Stomach (tissue), 9 donors: ENCODE data around the gene IKZF1. TPM values are rescaled to one million over a fixed set of nuclear protein-coding genes. Genes with fewer than 3 reads are reported as not detected.

Experiments
- DNase-seq, 2 donors: peaks; one replicate each; pipeline versions ENCODE4 v3.0.0 to v3.0.0-alpha.2; 2013 to 2019
- H3K27ac ChIP-seq, 5 donors: fragments of 200-600 bp in 4 of 5; sonication (generic) in 4 of 5; one replicate each; pipeline ENCODE4 v1.5.1; 2013 to 2019; ENCODE audit warnings: mild to moderate bottlenecking in 1 of 5, moderate library complexity in 1 of 5
- H3K27me3 ChIP-seq, 3 donors: fragments of 200-600 bp; sonication (generic); one replicate each; pipeline ENCODE4 v1.5.1; 2017 to 2019; ENCODE audit warnings: mixed run types in 1 of 3
- H3K36me3 ChIP-seq, 4 donors: fragments of 200-600 bp; sonication (generic); 1 replicate in 3 of 4; 2 replicates in 1 of 4; pipeline ENCODE4 v1.5.1; 2016 to 2019
- H3K4me1 ChIP-seq, 4 donors: fragments of 200-600 bp; sonication (generic); one replicate each; pipeline ENCODE4 v1.5.1; 2016 to 2019
- H3K4me3 ChIP-seq, 4 donors: fragments of 200-600 bp; sonication (generic) in 3 of 4; one replicate each; pipeline ENCODE4 v1.5.1; 2016 to 2019; ENCODE audit warnings: mild to moderate bottlenecking in 1 of 4
- H3K9me3 ChIP-seq, 4 donors: fragments of 200-600 bp; sonication (generic); one replicate each; pipeline ENCODE4 v1.5.1; 2016 to 2019
- CTCF ChIP-seq, 7 experiments: fragments of 450-650 bp in 4 of 7; fragments of 200-600 bp in 3 of 7; sonication (generic) in 3 of 7; IDR thresholded peaks; one replicate each; pipeline ENCODE4 v1.5.1; 2016 to 2019; ENCODE audit warnings: antibody characterized with exemption in 7 of 7, control low read depth in 2 of 7, mild to moderate bottlenecking in 1 of 7
- EP300 ChIP-seq: sonication (generic); formaldehyde crosslinking; IDR thresholded peaks from one replicate; pipeline ENCODE4 v1.6.1; 2017; ENCODE audit warnings: antibody characterized with exemption
- POLR2A ChIP-seq, 4 donors: fragments of 450-650 bp; IDR thresholded peaks; one replicate each; pipeline ENCODE4 v1.6.1; 2016; ENCODE audit warnings: antibody characterized with exemption in 4 of 4, control low read depth in 2 of 4, mild to moderate bottlenecking in 1 of 4, moderate library complexity in 1 of 4
- POLR2AphosphoS5 ChIP-seq, 3 donors: sonication (generic); formaldehyde crosslinking; IDR thresholded peaks; one replicate each; pipeline ENCODE4 v1.6.1; 2016; ENCODE audit warnings: antibody characterized with exemption in 3 of 3
- WGBS, 5 donors: extraction: QIAGEN DNeasy Blood & Tissue Kit in 3 of 5; methylation state at CpG; one replicate each; pipeline versions ENCODE4 v1.1.5 to v1.1.7; 2013 to 2018; 5-methylcytosine and 5-hydroxymethylcytosine counted together
- intact Hi-C: fragments of 100-400 bp; cut with DNase I; formaldehyde crosslinking; loops from one replicate; pipeline ENCODE4 v1.15.1; 2023; ENCODE audit warnings: low total_unique reads
- polyA plus RNA-seq, 3 donors: library from polyadenylated mRNA; stranded (reverse); fragments of 200-250 nt; gene quantifications; one replicate each; pipeline ENCODE4 v1.2.3, GENCODE V29; 2013
- total RNA-seq, 5 donors: library from RNA; depleted of rRNA; stranded (reverse); fragments of >200 nt; gene quantifications; one replicate each; pipeline versions ENCODE4 v1.1.0 to v1.2.3, GENCODE V29; 2014 to 2016
- donor health status: healthy with polysubstance abuse.
- donor health status: Bipolar disorder and iron deficiency.
- donor health status: healthy.

Gene IKZF1
- total and polyA plus RNA-seq, 8 donors, result 1.5 to 139 (median 9.7) TPM

GRCh38 chr7:50295133-50295532, 9.4 kb upstream of the IKZF1 start:
- Histone ChIP-seq H3K4me1 (no peaks in the 10 kb centered on the region), H3K36me3 (no peaks in the 10 kb centered on the region), H3K4me3 (no peak overlapping the region), H3K9me3 (no peaks in the 10 kb centered on the region), H3K27me3 (peaks cover 0 to 7% (median 0%) of the 10 kb centered on the region in 3 donors), H3K27ac (no peak overlapping the region)
- intact Hi-C loops, result no loop called here
- no peak for DNase-seq
- 60 to 72% (median 66%) methylated on average over 5 of the region's 5 CpGs for WGBS, 5 donors
- TF ChIP-seq POLR2A (IDR thresholded peaks at IDR 0.05) (no peak), POLR2AphosphoS5 (IDR thresholded peaks at IDR 0.05) (no peak), CTCF (IDR thresholded peaks at IDR 0.05) (no peak), EP300 (no peak)

GRCh38 chr7:50296799-50297198, 7.7 kb upstream of the IKZF1 start:
- no peak for DNase-seq
- H3K27me3 ChIP-seq, result peaks cover 0 to 12% (median under 1%) of the 10 kb centered on the region in 3 donors
- H3K4me1 ChIP-seq, result no peaks in the 10 kb centered on the region
- TF ChIP-seq POLR2AphosphoS5 (IDR thresholded peaks at IDR 0.05), result no peak
- no peak for TF ChIP-seq CTCF (IDR thresholded peaks at IDR 0.05)
- TF ChIP-seq EP300, result no peak
- no peak for TF ChIP-seq POLR2A (IDR thresholded peaks at IDR 0.05)
- H3K4me3 ChIP-seq, result no peak overlapping the region
- no peak overlapping the region for H3K27ac ChIP-seq
- WGBS, 5 donors, result 45 to 68% (median 57%) methylated on average over 4 of the region's 4 CpGs
- intact Hi-C loops, result no loop called here
- no peaks in the 10 kb centered on the region for H3K9me3 ChIP-seq
- no peaks in the 10 kb centered on the region for H3K36me3 ChIP-seq

- WGBS, 5 donors, result 77 to 87% (median 85%) methylated on average over 8 of the region's 8 CpGs
- intact Hi-C loops, result no loop called here
- Histone ChIP-seq H3K4me3 (no peak overlapping the region), H3K36me3 (no peaks in the 10 kb centered on the region), H3K27ac (no peak overlapping the region), H3K9me3 (no peaks in the 10 kb centered on the region), H3K4me1 (peaks cover 0 to 5% (median 2%) of the 10 kb centered on the region in 4 donors), H3K27me3 (peaks cover 0 to 32% (median 16%) of the 10 kb centered on the region in 3 donors)
- DNase-seq, result no peak
- TF ChIP-seq EP300 (no peak), POLR2AphosphoS5 (IDR thresholded peaks at IDR 0.05) (no peak), CTCF (IDR thresholded peaks at IDR 0.05) (no peak), POLR2A (IDR thresholded peaks at IDR 0.05) (no peak)
These were observed 5.5 kb upstream of the IKZF1 start for GRCh38 chr7:50298811-50299562.

GRCh38 chr7:50300336-50300735, 4.2 kb upstream of the IKZF1 start:
- intact Hi-C loops, result no loop called here
- no peak overlapping the region for H3K27ac ChIP-seq
- no peaks in the 10 kb centered on the region for H3K9me3 ChIP-seq
- peaks cover 0 to 18% (median 11%) of the 10 kb centered on the region in 4 donors for H3K4me1 ChIP-seq
- no peak for DNase-seq
- 58 to 71% (median 65%) methylated on average over 4 of the region's 4 CpGs for WGBS, 5 donors
- no peak for TF ChIP-seq CTCF (IDR thresholded peaks at IDR 0.05)
- TF ChIP-seq POLR2A (IDR thresholded peaks at IDR 0.05), result no peak
- TF ChIP-seq POLR2AphosphoS5 (IDR thresholded peaks at IDR 0.05), result no peak
- TF ChIP-seq EP300, result no peak
- no peaks in the 10 kb centered on the region for H3K36me3 ChIP-seq
- H3K4me3 ChIP-seq, result no peak overlapping the region
- peaks cover 0 to 39% (median 30%) of the 10 kb centered on the region in 3 donors for H3K27me3 ChIP-seq
